Lower leg skin (tissue), 4 donors: ENCODE measurements around the gene PKP1. TPM values are rescaled to one million over a fixed set of nuclear protein-coding genes. Genes with fewer than 3 reads are reported as not detected.

Experiments
- DNase-seq, 2 donors: peaks; one replicate each; pipeline ENCODE4 v3.0.0-alpha.2; 2019; ENCODE audit warnings: low spot score in 2 of 2
- H3K4me3 ChIP-seq: fragments of 200-600 bp; sonication (generic); 2 replicates; pipeline ENCODE4 v1.5.1; 2017; ENCODE audit warnings: mild to moderate bottlenecking, low read depth; ENCODE audit not compliant: poor library complexity, severe bottlenecking
- POLR2A ChIP-seq, 2 donors: fragments of 450-650 bp; IDR thresholded peaks; one replicate each; pipeline ENCODE4 v1.6.1; 2016 to 2017; ENCODE audit warnings: antibody characterized with exemption in 2 of 2, mild to moderate bottlenecking in 1 of 2, moderate library complexity in 1 of 2
- WGBS, 2 donors: methylation state at CpG; one replicate each; pipeline ENCODE4 v1.1.5; 2018; 5-methylcytosine and 5-hydroxymethylcytosine counted together
- intact Hi-C: fragments of 100-400 bp; cut with DNase I; formaldehyde crosslinking; loops from one replicate; pipeline ENCODE4 v1.15.0; 2023; ENCODE audit warnings: low total_unique reads
- total RNA-seq, 4 donors: library from RNA; depleted of rRNA; stranded (reverse); fragments of >200 nt; gene quantifications; one replicate each; pipeline ENCODE4 v1.1.0, GENCODE V29; 2016
- TF ChIP-seq, protein P1 (sequence below), 3 donors: fragments of 450-650 bp; IDR thresholded peaks; one replicate each; pipeline ENCODE4 v1.5.1; 2016; ENCODE audit warnings: antibody characterized with exemption in 3 of 3, mild to moderate bottlenecking in 3 of 3, moderate library complexity in 2 of 3

The PKP1 gene
- total RNA-seq, 4 donors from 2014 or later: 928 to 1,274 (median 961) TPM

DNA sequence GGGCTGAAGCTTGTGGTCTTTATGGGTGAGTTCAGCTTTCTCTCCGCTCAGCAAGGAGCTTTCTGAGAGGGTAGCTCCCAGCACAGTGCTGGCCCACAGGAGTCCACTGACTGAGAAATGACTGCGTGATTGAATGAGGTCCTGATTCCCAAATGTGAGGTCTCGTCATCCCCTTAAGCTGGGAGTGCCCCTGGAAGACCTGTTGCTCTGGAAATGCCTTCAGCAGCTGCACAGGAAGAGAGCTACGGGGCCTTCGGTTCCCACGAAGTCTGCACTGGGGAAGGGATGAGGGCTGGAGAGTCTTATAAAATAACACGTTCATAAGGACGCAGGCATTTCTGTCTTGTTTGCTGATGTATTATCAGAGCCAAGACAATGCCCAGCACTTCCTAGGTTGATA lies 80.2 kb downstream of the PKP1 start:
- intact Hi-C loops: loop anchor here (5.0 kb wide), 1 partner anchor 111 kb away; no protein-coding TSS in a partner anchor
- TF ChIP-seq, protein P1, sequence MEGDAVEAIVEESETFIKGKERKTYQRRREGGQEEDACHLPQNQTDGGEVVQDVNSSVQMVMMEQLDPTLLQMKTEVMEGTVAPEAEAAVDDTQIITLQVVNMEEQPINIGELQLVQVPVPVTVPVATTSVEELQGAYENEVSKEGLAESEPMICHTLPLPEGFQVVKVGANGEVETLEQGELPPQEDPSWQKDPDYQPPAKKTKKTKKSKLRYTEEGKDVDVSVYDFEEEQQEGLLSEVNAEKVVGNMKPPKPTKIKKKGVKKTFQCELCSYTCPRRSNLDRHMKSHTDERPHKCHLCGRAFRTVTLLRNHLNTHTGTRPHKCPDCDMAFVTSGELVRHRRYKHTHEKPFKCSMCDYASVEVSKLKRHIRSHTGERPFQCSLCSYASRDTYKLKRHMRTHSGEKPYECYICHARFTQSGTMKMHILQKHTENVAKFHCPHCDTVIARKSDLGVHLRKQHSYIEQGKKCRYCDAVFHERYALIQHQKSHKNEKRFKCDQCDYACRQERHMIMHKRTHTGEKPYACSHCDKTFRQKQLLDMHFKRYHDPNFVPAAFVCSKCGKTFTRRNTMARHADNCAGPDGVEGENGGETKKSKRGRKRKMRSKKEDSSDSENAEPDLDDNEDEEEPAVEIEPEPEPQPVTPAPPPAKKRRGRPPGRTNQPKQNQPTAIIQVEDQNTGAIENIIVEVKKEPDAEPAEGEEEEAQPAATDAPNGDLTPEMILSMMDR (IDR thresholded peaks at IDR 0.05): no peak
- no peak for TF ChIP-seq POLR2A (IDR thresholded peaks at IDR 0.05)
- no peak overlapping the region for H3K4me3 ChIP-seq
- WGBS, 2 donors: 80 to 88% methylated on average over 8 of the region's 8 CpGs
- no peak for DNase-seq

DNA sequence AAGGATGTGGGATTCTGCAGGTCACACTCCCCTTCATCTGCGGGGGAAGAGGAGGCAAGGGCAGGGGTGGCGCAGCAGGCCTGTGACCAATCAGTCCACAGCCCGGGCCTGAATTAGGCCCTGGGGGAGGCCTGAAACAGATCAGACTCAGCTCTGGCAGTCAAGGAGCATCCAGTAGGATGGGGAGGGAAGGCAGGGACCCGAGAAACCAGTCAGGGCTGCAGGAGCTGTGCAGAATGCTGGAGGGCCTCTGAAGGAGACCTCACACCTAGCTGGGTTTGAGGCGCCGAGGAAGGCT lies 81.5 kb downstream of the PKP1 start:
- no peak for DNase-seq
- intact Hi-C loops: loop anchor here (5.0 kb wide), 1 partner anchor 112 kb away; no protein-coding TSS in a partner anchor
- 81 to 89% methylated on average over 6 of the region's 6 CpGs for WGBS, 2 donors
- no peak overlapping the region for H3K4me3 ChIP-seq
- TF ChIP-seq, protein P1 (IDR thresholded peaks at IDR 0.05): no peak
- TF ChIP-seq POLR2A (IDR thresholded peaks at IDR 0.05): no peak

DNA sequence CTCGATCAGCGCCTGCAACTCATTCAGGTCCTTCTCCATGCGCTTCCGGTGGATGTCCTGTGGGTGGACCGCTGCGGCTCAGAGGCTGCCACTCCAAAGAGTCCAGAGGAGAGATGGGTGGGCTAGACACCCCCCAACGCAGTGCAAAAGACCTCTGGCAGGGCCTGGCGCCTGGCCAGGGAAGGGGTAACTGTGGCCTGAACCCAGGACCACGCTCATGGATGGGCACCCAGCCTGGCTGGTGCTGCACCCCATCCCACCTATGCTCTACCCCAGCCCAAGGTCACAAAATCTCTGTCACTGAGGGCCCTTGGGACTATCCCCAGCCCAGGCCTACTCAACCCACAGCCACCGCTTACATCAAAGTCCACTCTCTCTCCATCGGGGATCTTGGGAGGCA lies 81.9 kb downstream of the PKP1 start:
- no peak for TF ChIP-seq POLR2A (IDR thresholded peaks at IDR 0.05)
- H3K4me3 ChIP-seq: no peak overlapping the region
- DNase-seq: no peak
- intact Hi-C loops: no loop called here
- 76 to 87% methylated on average over 11 of the region's 11 CpGs for WGBS, 2 donors

DNA sequence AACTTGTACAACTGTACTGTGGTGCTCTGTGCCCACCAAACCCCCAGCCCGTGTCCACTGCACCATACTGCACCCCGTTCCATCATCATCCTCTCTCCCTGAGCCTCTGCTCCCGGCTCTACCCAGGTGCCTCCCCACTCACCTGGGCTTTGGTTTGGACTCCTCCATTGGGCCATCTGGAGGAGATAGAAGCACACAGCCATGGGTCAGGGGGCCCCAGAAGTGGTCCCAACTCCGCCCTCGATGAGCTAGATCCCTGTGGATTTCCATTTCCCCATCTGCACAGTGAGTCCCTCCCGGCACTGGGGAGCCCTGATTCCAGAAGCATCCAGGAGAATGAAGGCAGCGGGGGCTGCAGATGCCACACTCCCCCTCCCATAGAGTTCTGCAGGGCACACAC lies 83.4 kb downstream of the PKP1 start:
- TF ChIP-seq POLR2A (IDR thresholded peaks at IDR 0.05): no peak
- TF ChIP-seq, protein P1 (IDR thresholded peaks at IDR 0.05): no peak
- intact Hi-C loops: no loop called here
- H3K4me3 ChIP-seq: no peak overlapping the region
- 78 to 81% methylated on average over 7 of the region's 7 CpGs for WGBS, 2 donors
- no peak for DNase-seq

DNA sequence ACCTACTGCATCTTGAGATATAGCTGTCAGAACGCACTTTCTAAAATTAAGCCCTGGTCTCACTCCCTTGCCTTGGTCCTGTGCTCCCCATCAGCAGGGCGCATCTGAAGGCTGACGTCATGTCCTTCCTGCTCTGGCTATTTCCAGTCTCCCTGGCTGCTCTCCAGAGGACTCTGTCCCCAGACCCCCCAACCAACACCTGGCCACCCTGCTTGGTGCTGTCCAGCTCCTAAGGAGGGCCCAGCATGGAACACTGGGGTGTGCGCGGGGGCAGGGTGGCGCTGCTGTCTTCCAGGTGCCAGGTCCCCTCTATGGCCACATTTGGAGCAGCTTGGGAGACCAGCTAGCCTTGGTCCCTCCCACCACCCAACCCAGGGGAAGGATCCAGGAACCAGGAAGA lies 85.9 kb downstream of the PKP1 start:
- no peak overlapping the region for H3K4me3 ChIP-seq
- intact Hi-C loops: no loop called here
- DNase-seq: no peak
- 62 to 80% methylated on average over 3 to 6 of the region's 6 CpGs for WGBS, 2 donors
- TF ChIP-seq POLR2A (IDR thresholded peaks at IDR 0.05): no peak
- TF ChIP-seq, protein P1 (IDR thresholded peaks at IDR 0.05): no peak

DNA sequence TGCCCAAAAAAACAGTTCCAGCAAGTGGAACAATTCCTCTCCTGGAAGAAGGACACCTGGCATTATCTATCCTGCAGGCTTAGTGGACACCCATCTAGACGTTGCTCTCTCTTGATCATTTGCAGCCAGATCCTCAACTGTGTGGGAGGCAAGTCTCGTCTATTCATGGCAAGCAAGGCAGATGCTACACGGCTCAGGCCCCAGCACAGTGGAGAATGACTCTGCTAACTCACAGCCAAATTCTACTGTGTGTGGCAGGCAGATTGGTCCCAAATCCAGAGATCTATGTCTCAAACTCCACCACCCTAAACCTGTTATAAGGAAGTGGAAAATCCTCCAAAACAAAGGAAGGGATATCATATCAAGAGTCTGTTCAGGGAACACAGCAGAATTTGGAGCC lies 87.2 kb downstream of the PKP1 start:
- 56 to 75% methylated on average over 3 of the region's 3 CpGs for WGBS, 2 donors
- intact Hi-C loops: no loop called here
- no peak for TF ChIP-seq POLR2A (IDR thresholded peaks at IDR 0.05)
- TF ChIP-seq, protein P1 (IDR thresholded peaks at IDR 0.05): no peak
- no peak overlapping the region for H3K4me3 ChIP-seq
- no peak for DNase-seq
